K562 (cell line): ENCODE data around the gene TBL1XR1. TPM values are rescaled to one million over a fixed set of nuclear protein-coding genes. Genes with fewer than 3 reads are reported as not detected.

Experiments used
- BRF1 ChIP-seq: IDR thresholded peaks from 3 replicates; pipeline ENCODE4 v1.6.1; 2011; ENCODE audit warnings: borderline replicate concordance, mild to moderate bottlenecking; ENCODE audit not compliant: insufficient read length; ENCODE audit errors: extremely low read depth
- EP400 ChIP-seq: fragments of 450-650 bp; IDR thresholded peaks from 2 replicates; pipeline ENCODE4 v1.6.1; 2017; ENCODE audit warnings: antibody characterized with exemption, mild to moderate bottlenecking, moderate library complexity
- FIP1L1 ChIP-seq: fragments of 200-400 bp; formaldehyde crosslinking; IDR thresholded peaks from 2 replicates; pipeline ENCODE4 v1.6.1; 2018; ENCODE audit warnings: mild to moderate bottlenecking, low read depth, low read length; ENCODE audit not compliant: poor library complexity, severe bottlenecking
- MYBL2 ChIP-seq, 2 experiments: fragments of 450-650 bp in 1 of 2; sonication (generic) in 1 of 2; formaldehyde crosslinking in 1 of 2; IDR thresholded peaks; 2 replicates each; pipeline versions ENCODE4 v1.6.1 to v1.8.1; 2017 to 2022; ENCODE audit warnings: borderline replicate concordance in 1 of 2, inconsistent platforms in 1 of 2, low read depth in 1 of 2, mild to moderate bottlenecking in 1 of 2, missing genetic modification reagents in 1 of 2, moderate library complexity in 1 of 2
- NFE2L1 ChIP-seq: fragments of 450-650 bp; IDR thresholded peaks from 2 replicates; pipeline ENCODE4 v1.6.1; 2016; ENCODE audit warnings: missing genetic modification characterization, low read depth, mild to moderate bottlenecking, missing compliant biosample characterization, moderate library complexity, borderline replicate concordance
- RCOR1 ChIP-seq, 2 experiments: IDR thresholded peaks; 2 replicates each; pipeline ENCODE4 v1.6.1; 2012; ENCODE audit warnings: low read depth in 2 of 2, low read length in 2 of 2, borderline replicate concordance in 1 of 2, improper control_type of control experiment in 1 of 2
- RFX7 ChIP-seq: fragments of 250-450 bp; sonication (Bioruptor Pico); IDR thresholded peaks from 2 replicates; pipeline ENCODE4 v1.5.1; 2021; ENCODE audit warnings: mild to moderate bottlenecking
- STAT5B ChIP-seq: fragments of 250-450 bp; sonication (Bioruptor Pico); IDR thresholded peaks from 2 replicates; pipeline ENCODE4 v1.8.0; 2021; ENCODE audit warnings: mild to moderate bottlenecking, inconsistent platforms
- TAF9B ChIP-seq: fragments of 450-650 bp; IDR thresholded peaks from 2 replicates; pipeline ENCODE4 v1.6.1; 2018; ENCODE audit warnings: mild to moderate bottlenecking; ENCODE audit not compliant: partially characterized antibody
- TARDBP ChIP-seq: fragments of 450-650 bp; IDR thresholded peaks from 2 replicates; pipeline ENCODE4 v1.6.1; 2016
- U2AF1 ChIP-seq: fragments of 200-400 bp; formaldehyde crosslinking; optimal IDR thresholded peaks from 2 replicates; pipeline ENCODE3; 2017; ENCODE audit warnings: mild to moderate bottlenecking, low read depth, low read length, moderate library complexity
- ZKSCAN3 ChIP-seq: fragments of 250-450 bp; sonication (Bioruptor Pico); IDR thresholded peaks from 2 replicates; pipeline ENCODE4 v1.4.0; 2020
- ZNF217 ChIP-seq: sonication (generic); formaldehyde crosslinking; IDR thresholded peaks from 2 replicates; pipeline ENCODE4 v1.8.0; 2022; ENCODE audit warnings: mild to moderate bottlenecking, missing genetic modification reagents
- polyA plus RNA-seq, 8 experiments: library from polyadenylated mRNA; depleted of rRNA in 4 of 8; stranded (reverse) in 5 of 8; unstranded in 3 of 8; fragments of >200 nt; fragmentation: Nextera tagmentation in 2 of 8; fragmentation: Illumina TruSeq in 1 of 8; extraction: Ambion mirVana in 2 of 8; extraction: Trizol in 1 of 8; gene quantifications; 2 replicates each; pipeline versions ENCODE4 v1.2.1 to v1.2.3, GENCODE V29; 2011 to 2014; ENCODE audit warnings: inconsistent platforms in 1 of 8, missing spikeins in 1 of 8
- total RNA-seq, 7 experiments: library from RNA; depleted of rRNA in 6 of 7; stranded (reverse); fragments of >200 nt in 6 of 7; fragmentation: Illumina TruSeq in 2 of 7; extraction: Trizol in 2 of 7; gene quantifications; 2 replicates each; pipeline versions ENCODE4 v1.2.1 to v1.2.3, GENCODE V29; 2011 to 2021; ENCODE audit warnings: low replicate concordance in 1 of 7
- TF ChIP-seq, protein P1 (sequence below): IDR thresholded peaks from 2 replicates; pipeline ENCODE4 v1.6.1; 2011; ENCODE audit warnings: borderline replicate concordance, low read depth, mild to moderate bottlenecking, moderate library complexity, low read length; ENCODE audit not compliant: insufficient read depth, poor library complexity, severe bottlenecking
- TF ChIP-seq, protein P2 (sequence below): sonication (generic); formaldehyde crosslinking; IDR thresholded peaks from 2 replicates; pipeline ENCODE4 v1.8.0; 2022; ENCODE audit warnings: mild to moderate bottlenecking, missing genetic modification reagents
- TF ChIP-seq, protein P3 (sequence below): fragments of 250-450 bp; sonication (Bioruptor Pico); IDR thresholded peaks from 2 replicates; pipeline ENCODE4 v1.4.0; 2020; ENCODE audit warnings: mild to moderate bottlenecking, moderate library complexity, borderline replicate concordance

Gene TBL1XR1
- total and polyA plus RNA-seq, 9 of the 15 experiments (the other 6 are each of a cell fraction or from before 2014, with no cell fraction given): 19.6 to 171 (median 83.3) TPM

DNA sequence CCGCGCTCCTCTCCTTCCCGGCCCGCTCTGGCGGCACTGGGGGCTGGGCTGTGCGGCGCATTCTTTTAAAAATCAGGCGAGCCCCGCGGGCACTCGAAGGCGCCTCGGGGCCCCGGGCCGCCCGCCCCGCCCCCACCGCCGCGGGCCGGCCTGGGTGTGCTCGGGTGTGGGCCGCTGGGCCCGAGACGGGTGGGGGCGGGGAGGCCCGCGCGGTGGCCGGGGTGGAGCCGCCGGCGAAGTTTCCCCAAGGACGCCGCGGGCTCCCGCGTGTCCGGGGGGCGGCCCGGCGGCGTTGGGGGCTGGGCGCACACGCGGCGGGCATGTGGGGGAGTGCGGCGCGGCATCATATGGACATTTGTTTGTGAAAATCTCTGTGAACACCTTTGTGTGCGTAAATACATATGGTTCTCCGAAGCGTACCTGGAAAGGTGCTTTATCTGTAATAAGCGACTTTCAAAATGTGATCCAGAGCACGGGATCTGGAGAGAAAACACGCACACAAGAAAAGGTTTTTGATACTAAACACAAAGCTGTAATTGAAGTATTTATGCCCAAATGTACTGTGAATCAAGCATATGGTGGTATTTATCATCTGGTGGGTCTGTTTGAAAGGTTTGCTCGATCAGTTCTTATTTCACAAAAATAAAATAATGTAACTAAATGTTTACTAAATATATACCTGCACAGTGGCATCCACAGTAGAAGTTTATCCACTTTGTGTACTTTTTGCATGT, 612 bp upstream of the TBL1XR1 start (continued):
- no peak; a peak in 1 of 4 replicates for TF ChIP-seq RCOR1 (IDR thresholded peaks at IDR 0.05; ENCODE audit: borderline replicate concordance in 1 of 2, low read depth in 2 of 2, low read length in 2 of 2)
- TF ChIP-seq ZKSCAN3 (CRISPR knock-in tag): no peak
- TF ChIP-seq ZNF217: no peak
- TF ChIP-seq FIP1L1: peak; percentile 22
- no peak for TF ChIP-seq RFX7
- TF ChIP-seq, protein P1, sequence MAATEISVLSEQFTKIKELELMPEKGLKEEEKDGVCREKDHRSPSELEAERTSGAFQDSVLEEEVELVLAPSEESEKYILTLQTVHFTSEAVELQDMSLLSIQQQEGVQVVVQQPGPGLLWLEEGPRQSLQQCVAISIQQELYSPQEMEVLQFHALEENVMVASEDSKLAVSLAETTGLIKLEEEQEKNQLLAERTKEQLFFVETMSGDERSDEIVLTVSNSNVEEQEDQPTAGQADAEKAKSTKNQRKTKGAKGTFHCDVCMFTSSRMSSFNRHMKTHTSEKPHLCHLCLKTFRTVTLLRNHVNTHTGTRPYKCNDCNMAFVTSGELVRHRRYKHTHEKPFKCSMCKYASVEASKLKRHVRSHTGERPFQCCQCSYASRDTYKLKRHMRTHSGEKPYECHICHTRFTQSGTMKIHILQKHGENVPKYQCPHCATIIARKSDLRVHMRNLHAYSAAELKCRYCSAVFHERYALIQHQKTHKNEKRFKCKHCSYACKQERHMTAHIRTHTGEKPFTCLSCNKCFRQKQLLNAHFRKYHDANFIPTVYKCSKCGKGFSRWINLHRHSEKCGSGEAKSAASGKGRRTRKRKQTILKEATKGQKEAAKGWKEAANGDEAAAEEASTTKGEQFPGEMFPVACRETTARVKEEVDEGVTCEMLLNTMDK: no peak
- TF ChIP-seq, protein P2, sequence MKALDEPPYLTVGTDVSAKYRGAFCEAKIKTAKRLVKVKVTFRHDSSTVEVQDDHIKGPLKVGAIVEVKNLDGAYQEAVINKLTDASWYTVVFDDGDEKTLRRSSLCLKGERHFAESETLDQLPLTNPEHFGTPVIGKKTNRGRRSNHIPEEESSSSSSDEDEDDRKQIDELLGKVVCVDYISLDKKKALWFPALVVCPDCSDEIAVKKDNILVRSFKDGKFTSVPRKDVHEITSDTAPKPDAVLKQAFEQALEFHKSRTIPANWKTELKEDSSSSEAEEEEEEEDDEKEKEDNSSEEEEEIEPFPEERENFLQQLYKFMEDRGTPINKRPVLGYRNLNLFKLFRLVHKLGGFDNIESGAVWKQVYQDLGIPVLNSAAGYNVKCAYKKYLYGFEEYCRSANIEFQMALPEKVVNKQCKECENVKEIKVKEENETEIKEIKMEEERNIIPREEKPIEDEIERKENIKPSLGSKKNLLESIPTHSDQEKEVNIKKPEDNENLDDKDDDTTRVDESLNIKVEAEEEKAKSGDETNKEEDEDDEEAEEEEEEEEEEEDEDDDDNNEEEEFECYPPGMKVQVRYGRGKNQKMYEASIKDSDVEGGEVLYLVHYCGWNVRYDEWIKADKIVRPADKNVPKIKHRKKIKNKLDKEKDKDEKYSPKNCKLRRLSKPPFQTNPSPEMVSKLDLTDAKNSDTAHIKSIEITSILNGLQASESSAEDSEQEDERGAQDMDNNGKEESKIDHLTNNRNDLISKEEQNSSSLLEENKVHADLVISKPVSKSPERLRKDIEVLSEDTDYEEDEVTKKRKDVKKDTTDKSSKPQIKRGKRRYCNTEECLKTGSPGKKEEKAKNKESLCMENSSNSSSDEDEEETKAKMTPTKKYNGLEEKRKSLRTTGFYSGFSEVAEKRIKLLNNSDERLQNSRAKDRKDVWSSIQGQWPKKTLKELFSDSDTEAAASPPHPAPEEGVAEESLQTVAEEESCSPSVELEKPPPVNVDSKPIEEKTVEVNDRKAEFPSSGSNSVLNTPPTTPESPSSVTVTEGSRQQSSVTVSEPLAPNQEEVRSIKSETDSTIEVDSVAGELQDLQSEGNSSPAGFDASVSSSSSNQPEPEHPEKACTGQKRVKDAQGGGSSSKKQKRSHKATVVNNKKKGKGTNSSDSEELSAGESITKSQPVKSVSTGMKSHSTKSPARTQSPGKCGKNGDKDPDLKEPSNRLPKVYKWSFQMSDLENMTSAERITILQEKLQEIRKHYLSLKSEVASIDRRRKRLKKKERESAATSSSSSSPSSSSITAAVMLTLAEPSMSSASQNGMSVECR: no peak
- no peak for TF ChIP-seq NFE2L1
- no peak for TF ChIP-seq TARDBP
- TF ChIP-seq STAT5B (CRISPR knock-in tag): no peak
- no peak for TF ChIP-seq BRF1
- TF ChIP-seq U2AF1: no peak
- TF ChIP-seq MYBL2 (IDR thresholded peaks at IDR 0.05; ENCODE audit: low read depth): no peak; the same call in 1 of the 2 replicates
- TF ChIP-seq MYBL2 (CRISPR knock-in tag; IDR thresholded peaks at IDR 0.05; ENCODE audit: borderline replicate concordance): no peak
- TF ChIP-seq TAF9B: no peak
- TF ChIP-seq, protein P3, sequence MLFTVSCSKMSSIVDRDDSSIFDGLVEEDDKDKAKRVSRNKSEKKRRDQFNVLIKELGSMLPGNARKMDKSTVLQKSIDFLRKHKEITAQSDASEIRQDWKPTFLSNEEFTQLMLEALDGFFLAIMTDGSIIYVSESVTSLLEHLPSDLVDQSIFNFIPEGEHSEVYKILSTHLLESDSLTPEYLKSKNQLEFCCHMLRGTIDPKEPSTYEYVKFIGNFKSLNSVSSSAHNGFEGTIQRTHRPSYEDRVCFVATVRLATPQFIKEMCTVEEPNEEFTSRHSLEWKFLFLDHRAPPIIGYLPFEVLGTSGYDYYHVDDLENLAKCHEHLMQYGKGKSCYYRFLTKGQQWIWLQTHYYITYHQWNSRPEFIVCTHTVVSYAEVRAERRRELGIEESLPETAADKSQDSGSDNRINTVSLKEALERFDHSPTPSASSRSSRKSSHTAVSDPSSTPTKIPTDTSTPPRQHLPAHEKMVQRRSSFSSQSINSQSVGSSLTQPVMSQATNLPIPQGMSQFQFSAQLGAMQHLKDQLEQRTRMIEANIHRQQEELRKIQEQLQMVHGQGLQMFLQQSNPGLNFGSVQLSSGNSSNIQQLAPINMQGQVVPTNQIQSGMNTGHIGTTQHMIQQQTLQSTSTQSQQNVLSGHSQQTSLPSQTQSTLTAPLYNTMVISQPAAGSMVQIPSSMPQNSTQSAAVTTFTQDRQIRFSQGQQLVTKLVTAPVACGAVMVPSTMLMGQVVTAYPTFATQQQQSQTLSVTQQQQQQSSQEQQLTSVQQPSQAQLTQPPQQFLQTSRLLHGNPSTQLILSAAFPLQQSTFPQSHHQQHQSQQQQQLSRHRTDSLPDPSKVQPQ (CRISPR knock-in tag): no peak
- peak; percentile 79 for TF ChIP-seq EP400
